Ascending aorta (tissue), 2 donors: Measurements from ENCODE around the gene USP2. TPM values are rescaled to one million over a fixed set of nuclear protein-coding genes. Genes with fewer than 3 reads are reported as not detected.

Experiments
- DNase-seq, 2 donors: peaks; one replicate each; pipeline ENCODE4 v3.0.0-alpha.2; 2019; ENCODE audit warnings: low spot score in 2 of 2
- H3K27ac ChIP-seq, 2 donors: fragments of 200-600 bp; sonication (generic); one replicate each; pipeline ENCODE4 v1.5.1; 2016 to 2017; ENCODE audit warnings: mild to moderate bottlenecking in 1 of 2
- H3K27me3 ChIP-seq: fragments of 200-600 bp; sonication (generic); one replicate; pipeline ENCODE4 v1.5.1; 2017
- H3K36me3 ChIP-seq, 2 donors: fragments of 200-600 bp; sonication (generic); one replicate each; pipeline ENCODE4 v1.5.1; 2016
- H3K4me1 ChIP-seq, 2 donors: fragments of 200-600 bp; sonication (generic); one replicate each; pipeline ENCODE4 v1.5.1; 2016 to 2017; ENCODE audit warnings: mild to moderate bottlenecking in 1 of 2
- H3K4me3 ChIP-seq, 2 donors: fragments of 200-600 bp; sonication (generic); one replicate each; pipeline ENCODE4 v1.5.1; 2016 to 2017; ENCODE audit warnings: mild to moderate bottlenecking in 1 of 2
- H3K9me3 ChIP-seq, 2 donors: fragments of 200-600 bp; sonication (generic); one replicate each; pipeline ENCODE4 v1.5.1; 2016
- intact Hi-C: fragments of 100-400 bp; cut with DNase I; formaldehyde crosslinking; loops from one replicate; pipeline ENCODE4 v1.15.1; 2023
- total RNA-seq: library from RNA; depleted of rRNA; stranded (reverse); fragments of >200 nt; gene quantifications from one replicate; pipeline ENCODE4 v1.1.0, GENCODE V29; 2016
- TF ChIP-seq, protein P1 (sequence below), 3 experiments: fragments of 200-600 bp in 2 of 3; fragments of 450-650 bp in 1 of 3; sonication (generic) in 2 of 3; IDR thresholded peaks; one replicate each; pipeline ENCODE4 v1.5.1; 2016 to 2019; ENCODE audit warnings: antibody characterized with exemption in 3 of 3, mild to moderate bottlenecking in 1 of 3, moderate library complexity in 1 of 3

USP2 gene
- total RNA-seq, 1 donor from 2014 or later, result not detected

DNA sequence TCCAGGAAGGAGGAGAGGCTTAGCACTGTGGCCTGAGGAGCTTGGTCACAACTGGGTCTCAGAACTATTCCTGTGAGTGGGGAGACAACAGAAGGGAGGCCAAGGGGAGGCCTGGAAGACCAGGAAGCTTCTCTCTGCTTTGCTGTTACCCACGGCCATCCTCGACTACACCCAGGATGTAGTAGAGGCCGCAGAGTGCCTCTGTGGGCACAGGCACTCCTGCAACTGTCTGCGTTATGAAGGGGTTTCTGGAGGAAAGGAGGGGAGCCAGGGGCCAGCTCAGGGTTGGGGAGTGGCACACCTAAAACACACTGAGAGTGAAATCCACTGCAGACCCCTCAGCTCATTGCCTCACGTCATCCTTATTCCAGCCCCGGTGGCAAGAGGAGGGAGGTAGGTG lies 31.2 kb downstream of the USP2 start:
- TF ChIP-seq, protein P1, sequence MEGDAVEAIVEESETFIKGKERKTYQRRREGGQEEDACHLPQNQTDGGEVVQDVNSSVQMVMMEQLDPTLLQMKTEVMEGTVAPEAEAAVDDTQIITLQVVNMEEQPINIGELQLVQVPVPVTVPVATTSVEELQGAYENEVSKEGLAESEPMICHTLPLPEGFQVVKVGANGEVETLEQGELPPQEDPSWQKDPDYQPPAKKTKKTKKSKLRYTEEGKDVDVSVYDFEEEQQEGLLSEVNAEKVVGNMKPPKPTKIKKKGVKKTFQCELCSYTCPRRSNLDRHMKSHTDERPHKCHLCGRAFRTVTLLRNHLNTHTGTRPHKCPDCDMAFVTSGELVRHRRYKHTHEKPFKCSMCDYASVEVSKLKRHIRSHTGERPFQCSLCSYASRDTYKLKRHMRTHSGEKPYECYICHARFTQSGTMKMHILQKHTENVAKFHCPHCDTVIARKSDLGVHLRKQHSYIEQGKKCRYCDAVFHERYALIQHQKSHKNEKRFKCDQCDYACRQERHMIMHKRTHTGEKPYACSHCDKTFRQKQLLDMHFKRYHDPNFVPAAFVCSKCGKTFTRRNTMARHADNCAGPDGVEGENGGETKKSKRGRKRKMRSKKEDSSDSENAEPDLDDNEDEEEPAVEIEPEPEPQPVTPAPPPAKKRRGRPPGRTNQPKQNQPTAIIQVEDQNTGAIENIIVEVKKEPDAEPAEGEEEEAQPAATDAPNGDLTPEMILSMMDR (IDR thresholded peaks at IDR 0.05), result no peak
- no peak for DNase-seq
- Histone ChIP-seq H3K36me3 (no peaks in the 10 kb centered on the region), H3K27ac (no peak overlapping the region), H3K9me3 (no peaks in the 10 kb centered on the region), H3K4me3 (no peak overlapping the region), H3K4me1 (no peaks in the 10 kb centered on the region), H3K27me3 (no peaks in the 10 kb centered on the region)
- intact Hi-C loops, result loop anchor here (10.0 kb wide), 1 partner anchor 374 kb away; the partner anchor contains the start of gene NECTIN1

DNA sequence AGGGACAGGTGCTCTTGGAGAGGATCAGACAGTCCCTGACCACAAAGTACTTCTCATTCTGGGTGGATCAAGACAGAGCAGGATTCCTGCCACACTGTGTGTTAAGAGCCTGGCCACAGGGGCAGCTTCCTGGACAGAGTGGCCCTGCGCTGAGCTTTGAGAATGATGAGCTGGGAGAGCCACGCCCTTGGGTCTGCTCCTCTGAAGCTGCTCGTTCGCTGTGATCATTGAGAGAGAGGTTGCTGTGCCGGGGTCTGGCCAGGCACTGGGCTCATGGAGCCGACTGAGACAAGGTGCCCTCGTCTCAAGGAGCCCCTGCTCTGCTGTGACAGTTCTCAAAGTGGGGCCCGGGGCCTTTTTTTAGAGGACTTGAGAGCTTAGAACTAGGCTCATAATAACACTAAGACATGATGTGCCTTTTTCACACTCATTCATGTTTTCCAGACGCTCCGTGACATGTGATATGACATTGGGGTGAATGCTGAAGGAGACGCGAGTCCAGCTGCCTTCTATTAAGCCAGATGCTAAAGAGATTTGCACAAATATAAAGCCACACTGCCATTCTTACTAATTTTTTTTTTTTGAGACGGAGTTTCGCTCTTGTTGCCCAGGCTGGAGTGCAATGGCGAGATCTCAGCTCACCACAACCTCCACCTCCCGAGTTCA lies 33.4 kb downstream of the USP2 start:
- no peak for DNase-seq
- no peaks in the 10 kb centered on the region for H3K9me3 ChIP-seq
- H3K36me3 ChIP-seq, result no peaks in the 10 kb centered on the region
- intact Hi-C loops, result no loop called here
- TF ChIP-seq, protein P1 (IDR thresholded peaks at IDR 0.05), result no peak
- no peaks in the 10 kb centered on the region for H3K4me1 ChIP-seq
- no peak overlapping the region for H3K4me3 ChIP-seq
- H3K27ac ChIP-seq, result no peak overlapping the region
- no peaks in the 10 kb centered on the region for H3K27me3 ChIP-seq

DNA sequence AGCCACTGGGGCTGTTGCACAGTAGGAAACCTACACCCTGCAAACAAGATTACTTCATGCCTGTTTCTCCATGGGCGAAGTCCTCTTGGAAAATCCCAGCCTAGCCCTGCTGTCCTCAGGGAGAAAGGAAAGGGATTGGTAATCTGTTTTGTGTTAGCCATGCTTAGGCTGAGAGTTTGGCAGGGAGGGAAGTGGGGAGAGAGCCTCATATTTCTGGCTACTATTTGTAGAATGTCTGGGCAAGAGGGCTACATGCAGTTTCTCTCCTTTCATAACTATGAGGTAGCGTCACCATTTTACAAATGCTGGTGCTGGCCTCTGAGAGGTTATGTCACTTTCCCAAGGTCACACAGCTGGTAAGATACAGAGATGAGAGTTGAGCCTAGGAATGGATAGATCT lies 34.2 kb downstream of the USP2 start:
- no peak overlapping the region for H3K4me3 ChIP-seq
- H3K4me1 ChIP-seq, result no peaks in the 10 kb centered on the region
- TF ChIP-seq, protein P1 (IDR thresholded peaks at IDR 0.05), result no peak
- no peaks in the 10 kb centered on the region for H3K27me3 ChIP-seq
- H3K36me3 ChIP-seq, result no peaks in the 10 kb centered on the region
- H3K9me3 ChIP-seq, result no peaks in the 10 kb centered on the region
- DNase-seq, result no peak
- intact Hi-C loops, result no loop called here
- H3K27ac ChIP-seq, result no peak overlapping the region

DNA sequence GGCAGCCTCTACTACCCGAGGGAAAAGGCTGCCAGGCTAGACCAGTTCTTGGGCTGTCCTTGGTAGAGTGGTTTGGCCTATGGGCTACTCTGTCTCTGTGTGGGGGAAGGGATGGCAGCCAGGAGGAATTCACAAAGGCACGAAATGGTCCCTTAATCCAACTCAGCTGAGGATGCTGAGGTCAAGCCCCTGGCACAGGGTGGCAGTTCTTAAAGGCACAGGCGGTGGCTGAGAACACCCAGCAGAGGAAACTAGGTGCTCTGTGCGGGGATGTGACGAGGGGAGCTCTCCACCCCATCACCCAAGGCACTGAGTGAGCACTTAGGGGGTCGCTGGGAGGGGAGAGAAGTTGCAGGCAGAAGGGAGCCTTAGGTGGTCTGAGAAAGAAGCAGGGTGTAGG lies 34.9 kb downstream of the USP2 start, which contains the start of gene MFRP:
TSS of gene MFRP (minus strand) at position 101 of the 400 bp plus-strand sequence. CDS start 192 bp downstream, outside the sequence.
- H3K4me1 ChIP-seq, result no peaks in the 10 kb centered on the region
- no peak for DNase-seq
- TF ChIP-seq, protein P1 (IDR thresholded peaks at IDR 0.05), result no peak
- H3K27me3 ChIP-seq, result no peaks in the 10 kb centered on the region
- H3K4me3 ChIP-seq, result no peak within 1 kb of the TSS
- H3K27ac ChIP-seq, result peak within 1 kb of the TSS in 1 of 2 donors; percentile 15
- H3K9me3 ChIP-seq, result no peaks in the 10 kb centered on the region
- no peaks in the 10 kb centered on the region for H3K36me3 ChIP-seq
- intact Hi-C loops, result no loop called here

DNA sequence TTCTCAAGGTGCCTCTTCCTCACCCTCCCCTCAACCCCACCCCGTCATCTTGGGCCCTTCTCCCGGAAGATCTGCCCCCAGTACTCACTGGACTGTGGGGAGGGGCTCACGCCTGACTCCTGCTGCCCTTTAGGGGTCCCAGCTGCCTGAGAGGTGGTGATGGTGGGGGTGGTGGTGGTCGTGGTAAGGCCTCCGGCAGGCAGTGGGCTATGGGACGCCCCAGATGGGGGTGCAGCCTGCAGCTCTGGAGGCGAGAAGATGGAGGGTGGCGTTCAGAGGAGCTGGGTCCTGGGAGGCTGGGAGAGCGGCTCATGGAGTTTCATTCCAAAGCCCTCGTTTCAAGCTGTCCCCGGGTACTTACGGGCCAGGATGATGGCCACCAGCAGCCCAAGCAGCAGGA lies 35.8 kb downstream of the USP2 start:
- no peak overlapping the region for H3K27ac ChIP-seq
- TF ChIP-seq, protein P1 (IDR thresholded peaks at IDR 0.05), result no peak
- no peaks in the 10 kb centered on the region for H3K36me3 ChIP-seq
- H3K4me3 ChIP-seq, result no peak overlapping the region
- H3K4me1 ChIP-seq, result peaks cover 3 to 6% of the 10 kb centered on the region in 2 donors
- no peaks in the 10 kb centered on the region for H3K9me3 ChIP-seq
- no peak for DNase-seq
- no peaks in the 10 kb centered on the region for H3K27me3 ChIP-seq
- intact Hi-C loops, result no loop called here
